Hypothalamus (tissue), 51 donors: ENCODE results near the gene SSNA1.

Experiments
- DNase-seq, 51 donors: peaks; one replicate each; lab custom pipeline; 2025; lab: John Stamatoyannopoulos, UW

The SSNA1 gene

DNA sequence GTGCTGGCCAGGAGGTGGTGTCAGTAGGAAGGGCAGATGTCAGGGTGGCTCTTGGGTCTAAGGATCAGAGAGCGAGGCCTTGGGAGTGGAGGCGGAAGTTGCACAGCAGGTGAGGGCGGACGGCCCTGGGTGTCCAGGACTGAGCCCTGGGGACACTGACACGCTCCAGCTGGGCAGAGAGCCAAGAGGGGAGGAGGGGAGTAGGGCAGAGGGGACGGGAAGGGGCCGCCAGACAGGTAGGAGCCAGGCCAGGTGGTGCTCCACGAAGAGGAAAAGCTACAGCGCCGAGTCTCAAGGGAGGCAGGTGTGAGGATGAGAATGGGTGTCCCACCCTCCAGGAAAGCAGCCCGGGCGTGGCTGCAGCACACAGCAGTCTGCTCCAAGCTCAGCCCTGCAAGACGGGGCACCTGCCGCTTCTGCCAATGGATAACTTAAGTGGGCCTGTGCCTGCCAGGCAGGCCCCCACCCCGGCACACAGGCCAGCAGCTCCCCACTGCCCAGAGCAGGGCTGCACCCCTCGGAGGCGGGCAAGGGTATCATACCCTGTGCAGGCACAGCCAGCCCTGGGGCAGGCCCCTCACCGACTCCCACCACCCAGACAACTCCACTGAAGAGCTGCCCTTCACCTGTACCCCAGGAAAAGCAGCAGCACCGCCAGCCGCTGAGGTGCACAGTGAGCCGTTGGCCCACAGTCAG lies 7.2 kb downstream of the SSNA1 start:
- no peak for DNase-seq

GRCh38 chr9:137198051-137198901 lies 9.8 kb downstream of the SSNA1 start:
- DNase-seq = peak in 4 of 51 donors; percentile 25 to 46 (median 38)

DNA sequence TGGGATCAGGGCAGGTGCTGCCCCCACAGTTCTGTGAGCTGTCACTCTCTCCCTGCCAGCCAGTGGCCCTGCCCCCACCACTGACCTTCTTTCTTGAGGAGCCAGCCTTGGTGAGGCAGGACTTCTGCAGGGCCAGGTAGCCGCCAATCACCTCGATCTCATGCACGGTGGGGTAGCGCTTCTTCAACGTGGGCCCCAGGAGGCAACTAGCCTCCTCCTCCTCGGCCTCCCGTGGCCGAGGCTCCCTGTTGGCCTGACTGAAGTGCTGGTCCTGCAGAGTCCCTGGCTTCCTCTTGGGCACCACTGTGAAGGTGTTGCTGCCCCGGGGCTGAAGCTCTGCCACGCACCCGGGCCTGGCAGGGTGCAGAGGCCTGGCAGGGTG lies 10.4 kb downstream of the SSNA1 start:
- DNase-seq = peak in 2 of 51 donors; percentile 30 to 40

DNA sequence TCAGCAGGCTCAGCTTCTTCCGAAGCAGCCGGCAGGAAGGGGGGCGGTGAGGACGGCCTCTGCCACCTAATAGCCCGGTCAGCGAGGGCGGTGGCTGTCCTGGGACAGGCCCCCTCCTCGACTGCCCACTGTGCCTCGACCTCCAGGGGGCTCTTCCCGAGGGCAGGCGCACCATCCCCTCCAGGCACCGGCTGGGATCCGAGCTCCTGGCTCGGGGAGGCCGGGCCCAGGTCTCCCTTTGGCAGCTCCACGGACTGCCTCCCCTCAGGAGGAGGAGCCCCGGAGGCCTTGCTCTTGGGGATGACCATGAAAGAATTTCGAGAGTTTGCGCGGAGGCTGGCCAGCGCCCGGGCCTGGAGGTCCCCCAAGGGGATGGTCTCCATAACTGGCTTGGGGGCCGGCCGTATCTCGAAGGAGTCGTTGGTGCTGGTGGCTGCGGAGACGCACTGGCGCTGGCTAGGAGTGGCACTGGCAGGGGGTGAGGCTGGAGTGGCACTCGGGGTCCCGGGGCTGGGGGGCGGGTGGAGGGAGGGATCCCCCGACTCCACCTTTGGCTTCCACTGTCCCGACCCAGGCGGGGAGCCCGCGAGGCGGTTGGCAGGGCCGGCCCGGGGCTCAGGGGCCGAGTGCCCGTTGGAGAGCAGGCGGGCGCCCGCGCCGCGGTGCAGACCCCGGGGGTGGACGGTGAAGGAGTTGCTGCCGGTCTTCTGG lies 11.1 kb downstream of the SSNA1 start:
- DNase-seq = peak in 1 of 51 donors; percentile 13

- peak; percentile 51 to 100 (median 97) for DNase-seq
Observed at GRCh38 chr9:137200311-137201204, 12.1 kb downstream of the SSNA1 start, which contains the start of gene TPRN. TPRN (minus strand) TSS chr9:137200741; CDS start chr9:137200711, 30 bp downstream.

- DNase-seq = no peak
Observed at GRCh38 chr9:137201205-137201868, 12.9 kb downstream of the SSNA1 start.

DNA sequence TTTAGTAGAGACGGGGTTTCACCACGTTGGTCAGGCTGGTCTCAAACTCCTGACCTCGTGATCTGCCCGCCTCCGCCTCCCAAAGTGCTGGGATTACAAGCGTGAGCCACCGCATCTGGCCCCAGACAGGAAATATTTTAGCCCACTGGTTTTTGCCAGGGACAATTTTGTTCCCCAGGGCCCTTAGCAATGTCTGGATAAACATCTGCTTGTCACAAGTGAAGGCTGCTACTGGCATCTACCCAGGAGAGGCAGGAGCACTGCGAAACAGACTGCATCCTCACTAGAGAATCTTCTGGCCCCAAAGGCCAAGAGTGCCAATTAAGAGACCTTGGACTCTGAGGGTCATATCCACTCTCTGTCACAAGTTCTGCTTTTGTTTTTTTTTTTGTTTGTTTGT lies 14.5 kb downstream of the SSNA1 start:
- DNase-seq = no peak

DNA sequence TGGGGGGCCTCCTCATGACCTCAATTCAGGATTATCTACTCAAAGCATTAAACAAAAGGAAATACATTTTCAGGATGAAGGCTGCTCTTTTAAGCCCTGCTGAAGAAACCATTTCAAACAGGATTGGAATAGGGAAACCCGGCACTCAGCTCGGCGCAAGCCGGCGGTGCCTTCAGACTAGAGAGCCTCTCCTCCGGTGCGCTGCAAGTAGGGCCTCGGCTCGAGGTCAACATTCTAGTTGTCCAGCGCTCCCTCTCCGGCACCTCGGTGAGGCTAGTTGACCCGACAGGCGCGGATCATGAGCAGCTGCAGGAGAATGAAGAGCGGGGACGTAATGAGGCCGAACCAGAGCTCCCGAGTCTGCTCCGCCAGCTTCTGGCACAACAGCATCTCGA lies 16.3 kb downstream of the SSNA1 start:
- DNase-seq = no peak

GRCh38 chr9:137205126-137206069 lies 16.9 kb downstream of the SSNA1 start, which contains the start of the genes NDOR1 and TMEM203:
NDOR1 (plus strand) TSS chr9:137205700; CDS start chr9:137205778, 78 bp downstream.
TMEM203 (minus strand) TSS chr9:137205648; CDS start chr9:137205414, 234 bp downstream.
- DNase-seq = peak; percentile 58 to 97 (median 88)

- no peak for DNase-seq
Observed at GRCh38 chr9:137206602-137207001, 18.1 kb downstream of the SSNA1 start.

DNA sequence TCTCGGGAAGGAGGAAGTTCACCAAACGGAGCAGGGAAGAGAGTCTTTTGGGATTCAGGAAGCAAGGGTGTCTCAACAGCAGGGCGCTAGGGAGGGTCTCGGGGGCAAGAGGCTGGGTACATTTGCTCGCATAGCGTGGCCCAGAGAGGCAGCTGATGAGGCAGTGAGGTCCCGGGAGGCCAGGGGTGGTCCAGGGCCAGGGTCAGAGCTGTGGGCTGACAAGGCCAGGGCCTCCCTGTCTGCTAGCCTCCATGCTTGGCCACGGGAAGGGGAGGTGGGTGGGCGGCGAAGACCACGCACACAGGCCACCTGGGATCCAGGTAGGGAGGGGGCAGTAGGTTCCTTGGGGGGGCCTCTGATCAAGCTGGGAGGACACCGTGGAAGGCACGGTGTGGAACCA lies 23.1 kb downstream of the SSNA1 start:
- no peak for DNase-seq

GRCh38 chr9:137212520-137212919 lies 24.0 kb downstream of the SSNA1 start:
- DNase-seq = no peak

GRCh38 chr9:137213160-137214060 lies 24.9 kb downstream of the SSNA1 start:
- peak in 9 of 51 donors; percentile 25 to 60 (median 46) for DNase-seq

- DNase-seq = no peak
Observed at GRCh38 chr9:137214620-137215019, 26.1 kb downstream of the SSNA1 start.

DNA sequence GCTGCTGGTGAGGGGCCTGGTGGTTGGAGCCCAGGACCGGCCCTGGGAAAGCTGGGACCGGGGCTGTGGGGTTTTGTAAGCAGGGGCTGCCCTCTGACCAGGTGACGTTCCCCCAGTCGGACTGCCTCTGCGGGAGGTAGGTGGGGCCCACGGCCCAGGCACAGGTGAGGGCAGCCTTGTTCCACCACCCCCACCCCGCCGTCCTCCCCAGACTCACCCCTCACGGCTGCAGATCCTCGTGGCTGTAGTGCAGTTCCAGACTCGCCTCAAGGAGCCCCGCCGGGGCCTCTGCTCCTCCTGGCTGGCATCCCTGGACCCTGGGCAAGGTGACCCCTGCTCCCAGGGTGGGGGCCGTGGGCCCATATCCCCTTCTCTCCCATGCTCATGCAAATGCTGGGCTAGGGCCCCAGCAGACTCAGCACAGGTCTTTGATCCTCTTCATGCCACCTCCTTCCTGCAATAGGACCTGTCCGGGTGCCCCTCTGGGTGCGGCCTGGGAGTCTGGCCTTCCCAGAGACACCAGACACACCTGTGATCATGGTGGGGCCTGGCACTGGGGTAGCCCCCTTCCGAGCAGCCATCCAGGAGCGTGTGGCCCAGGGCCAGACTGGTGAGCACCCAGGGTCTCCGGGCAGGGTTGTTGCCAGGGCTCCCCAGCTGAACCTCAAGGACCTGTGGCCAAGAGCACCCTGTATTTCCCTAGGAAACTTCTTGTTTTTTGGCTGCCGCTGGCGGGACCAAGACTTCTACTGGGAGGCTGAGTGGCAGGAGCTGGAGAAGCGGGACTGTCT lies 26.9 kb downstream of the SSNA1 start:
- DNase-seq = no peak
